GM19025 (cell line): ENCODE results near the gene TNFRSF14.

ENCODE experiments used
- ATAC-seq: cut with Tn5 transposase; IDR thresholded peaks from one replicate; pipeline ENCODE4 v1.9.1; 2021; ENCODE audit warnings: mild to moderate bottlenecking, low read depth, moderate library complexity; ENCODE audit not compliant: unreplicated experiment

Gene TNFRSF14

GRCh38 chr1:2597441-2598328 lies 41.5 kb downstream of the TNFRSF14 start:
- ATAC-seq: no peak

- ATAC-seq: no peak
Measured at GRCh38 chr1:2598329-2598931, 42.3 kb downstream of the TNFRSF14 start.

GRCh38 chr1:2601721-2602303 lies 45.6 kb downstream of the TNFRSF14 start:
- ATAC-seq: no peak

- ATAC-seq: no peak
Measured at GRCh38 chr1:2602311-2602835, 46.2 kb downstream of the TNFRSF14 start.

- ATAC-seq: no peak
Measured at GRCh38 chr1:2602866-2603520, 46.8 kb downstream of the TNFRSF14 start.

GRCh38 chr1:2603521-2604155 lies 47.5 kb downstream of the TNFRSF14 start:
- no peak for ATAC-seq

GRCh38 chr1:2604156-2604843 lies 48.1 kb downstream of the TNFRSF14 start:
- no peak for ATAC-seq

GRCh38 chr1:2604844-2605508 lies 48.8 kb downstream of the TNFRSF14 start:
- no peak for ATAC-seq

- no peak for ATAC-seq
Measured at GRCh38 chr1:2605509-2606395, 49.6 kb downstream of the TNFRSF14 start.

- no peak for ATAC-seq
Measured at GRCh38 chr1:2606396-2606880, 50.3 kb downstream of the TNFRSF14 start.

GRCh38 chr1:2606881-2607621 lies 50.9 kb downstream of the TNFRSF14 start:
- no peak for ATAC-seq

- ATAC-seq: no peak
Measured at GRCh38 chr1:2607641-2608091, 51.5 kb downstream of the TNFRSF14 start.

- ATAC-seq: no peak
Measured at GRCh38 chr1:2609319-2610035, 53.3 kb downstream of the TNFRSF14 start.

GRCh38 chr1:2610036-2610959 lies 54.1 kb downstream of the TNFRSF14 start:
- no peak for ATAC-seq

- no peak for ATAC-seq
Measured at GRCh38 chr1:2611031-2611501, 54.9 kb downstream of the TNFRSF14 start.
